ENCODE data around the gene NTM.

NTM gene

DNA sequence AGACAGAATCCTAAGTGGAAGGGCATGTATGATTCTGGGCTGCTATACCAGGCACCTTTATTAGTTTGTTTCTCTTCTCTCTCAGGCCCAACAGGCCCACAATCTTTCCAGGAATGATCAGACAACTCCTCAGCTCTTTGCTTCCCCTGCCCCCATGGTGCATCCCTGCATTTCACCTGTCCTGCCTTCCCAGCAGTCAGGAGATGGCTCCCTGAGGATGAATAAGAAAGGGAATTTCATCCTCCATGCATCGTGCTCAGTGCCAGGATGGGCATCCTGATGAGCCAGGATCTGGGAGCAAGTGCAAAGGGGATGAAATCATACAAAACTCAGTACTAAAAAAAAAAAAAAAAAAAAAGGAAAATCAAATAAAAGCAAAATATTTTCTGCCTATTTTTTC lies 18.6 kb upstream of the NTM start:
- DNase-seq (ENCODE audit: extremely low spot score) = no peak
- CTCF ChIA-PET = no interaction called here
- no peak for TF ChIP-seq HDGF (IDR thresholded peaks at IDR 0.05; ENCODE audit: borderline replicate concordance)
- TF ChIP-seq SP1 (IDR thresholded peaks at IDR 0.05) = no peak
- no peak for TF ChIP-seq LEF1 (IDR thresholded peaks at IDR 0.05; ENCODE audit: borderline replicate concordance)
- no peak for TF ChIP-seq L3MBTL2 (conservative IDR thresholded peaks at IDR 0.05)
- no peak for TF ChIP-seq CTBP1 (IDR thresholded peaks at IDR 0.05; ENCODE audit: borderline replicate concordance)
- no peak for TF ChIP-seq ZNF384 (IDR thresholded peaks at IDR 0.05)
- TF ChIP-seq, protein P1, sequence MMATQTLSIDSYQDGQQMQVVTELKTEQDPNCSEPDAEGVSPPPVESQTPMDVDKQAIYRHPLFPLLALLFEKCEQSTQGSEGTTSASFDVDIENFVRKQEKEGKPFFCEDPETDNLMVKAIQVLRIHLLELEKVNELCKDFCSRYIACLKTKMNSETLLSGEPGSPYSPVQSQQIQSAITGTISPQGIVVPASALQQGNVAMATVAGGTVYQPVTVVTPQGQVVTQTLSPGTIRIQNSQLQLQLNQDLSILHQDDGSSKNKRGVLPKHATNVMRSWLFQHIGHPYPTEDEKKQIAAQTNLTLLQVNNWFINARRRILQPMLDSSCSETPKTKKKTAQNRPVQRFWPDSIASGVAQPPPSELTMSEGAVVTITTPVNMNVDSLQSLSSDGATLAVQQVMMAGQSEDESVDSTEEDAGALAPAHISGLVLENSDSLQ (IDR thresholded peaks at IDR 0.05) = no peak
- no peak for TF ChIP-seq ELF4 (IDR thresholded peaks at IDR 0.05)
- TF ChIP-seq FOXK2 (IDR thresholded peaks at IDR 0.05) = no peak
- POLR2A ChIA-PET = no interaction called here

DNA sequence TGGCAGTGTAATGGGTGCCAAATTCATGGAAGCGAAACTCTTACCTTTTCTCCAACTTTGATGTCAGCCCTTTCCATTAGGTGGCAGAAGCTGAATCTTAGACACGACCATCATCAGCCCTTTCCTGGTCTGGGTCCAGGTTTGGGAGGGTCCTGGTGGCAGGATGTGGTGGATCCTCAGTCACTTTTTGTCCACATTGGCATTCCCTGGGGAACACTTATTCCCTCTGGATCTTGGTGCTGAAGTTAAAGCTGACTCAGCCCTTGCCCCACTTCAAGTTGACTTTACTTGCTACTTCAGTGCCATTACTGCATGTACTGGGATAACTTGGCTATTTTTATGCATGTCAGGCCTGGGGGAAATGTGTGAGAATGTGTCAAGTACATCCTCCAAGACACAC lies 16.6 kb upstream of the NTM start:
- ChIA-PET POLR2A (no interaction called here), CTCF (no interaction called here)
- TF ChIP-seq SP1 (IDR thresholded peaks at IDR 0.05) (no peak), FOXA1 (IDR thresholded peaks at IDR 0.05) (no peak), HDGF (IDR thresholded peaks at IDR 0.05; ENCODE audit: borderline replicate concordance) (no peak), FOXK2 (IDR thresholded peaks at IDR 0.05) (no peak), NFRKB (IDR thresholded peaks at IDR 0.05) (no peak), TARDBP (IDR thresholded peaks at IDR 0.05) (no peak), ARNT (IDR thresholded peaks at IDR 0.05) (no peak), BHLHE40 (IDR thresholded peaks at IDR 0.05; ENCODE audit: borderline replicate concordance) (no peak), ZNF384 (IDR thresholded peaks at IDR 0.05) (no peak), LEF1 (IDR thresholded peaks at IDR 0.05; ENCODE audit: borderline replicate concordance) (no peak), FOXM1 (IDR thresholded peaks at IDR 0.05; ENCODE audit: borderline replicate concordance) (no peak), L3MBTL2 (conservative IDR thresholded peaks at IDR 0.05) (no peak), ELF4 (IDR thresholded peaks at IDR 0.05) (no peak), CTBP1 (IDR thresholded peaks at IDR 0.05; ENCODE audit: borderline replicate concordance) (no peak), SUZ12 (IDR thresholded peaks at IDR 0.05) (no peak)
- TF ChIP-seq, protein P1 (IDR thresholded peaks at IDR 0.05) = no peak
- DNase-seq (ENCODE audit: extremely low spot score) = no peak

DNA sequence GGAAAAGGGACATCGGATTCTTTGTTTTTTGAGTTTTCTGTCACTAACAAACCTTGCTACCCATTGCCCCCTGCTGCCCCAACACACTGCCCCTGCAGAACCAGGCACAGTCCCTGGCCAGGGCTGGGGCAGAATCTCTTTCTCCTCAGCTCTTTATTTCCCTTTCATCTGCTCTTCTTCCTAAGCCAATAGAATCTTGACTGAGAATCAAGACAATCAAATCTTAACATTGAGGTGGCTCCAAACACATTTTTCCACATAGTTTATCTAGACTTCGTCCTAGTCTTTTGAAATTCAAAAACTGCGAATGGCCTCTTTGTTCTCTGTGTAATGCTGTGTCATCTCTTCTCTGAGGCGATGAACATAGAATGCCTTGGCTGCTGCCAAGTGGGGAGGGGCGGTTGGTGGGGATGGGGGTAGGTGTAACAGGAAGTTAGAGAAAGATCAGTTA lies 16.1 kb upstream of the NTM start:
- POLR2A ChIA-PET = no interaction called here
- CTCF ChIA-PET = no interaction called here
- no peak for DNase-seq (ENCODE audit: extremely low spot score)
- TF ChIP-seq FOXM1 (IDR thresholded peaks at IDR 0.05; ENCODE audit: borderline replicate concordance) (no peak), NFRKB (IDR thresholded peaks at IDR 0.05) (no peak), ARNT (IDR thresholded peaks at IDR 0.05) (no peak), SP1 (IDR thresholded peaks at IDR 0.05) (no peak), L3MBTL2 (conservative IDR thresholded peaks at IDR 0.05) (no peak), SUZ12 (IDR thresholded peaks at IDR 0.05) (no peak), ELF4 (IDR thresholded peaks at IDR 0.05) (no peak), HDGF (IDR thresholded peaks at IDR 0.05; ENCODE audit: borderline replicate concordance) (no peak), TARDBP (IDR thresholded peaks at IDR 0.05) (no peak), FOXK2 (IDR thresholded peaks at IDR 0.05) (no peak), CTBP1 (IDR thresholded peaks at IDR 0.05; ENCODE audit: borderline replicate concordance) (no peak), ZNF384 (IDR thresholded peaks at IDR 0.05) (no peak), LEF1 (IDR thresholded peaks at IDR 0.05; ENCODE audit: borderline replicate concordance) (no peak), BHLHE40 (IDR thresholded peaks at IDR 0.05; ENCODE audit: borderline replicate concordance) (no peak), FOXA1 (IDR thresholded peaks at IDR 0.05) (no peak)
- TF ChIP-seq, protein P1 (IDR thresholded peaks at IDR 0.05) = no peak

DNA sequence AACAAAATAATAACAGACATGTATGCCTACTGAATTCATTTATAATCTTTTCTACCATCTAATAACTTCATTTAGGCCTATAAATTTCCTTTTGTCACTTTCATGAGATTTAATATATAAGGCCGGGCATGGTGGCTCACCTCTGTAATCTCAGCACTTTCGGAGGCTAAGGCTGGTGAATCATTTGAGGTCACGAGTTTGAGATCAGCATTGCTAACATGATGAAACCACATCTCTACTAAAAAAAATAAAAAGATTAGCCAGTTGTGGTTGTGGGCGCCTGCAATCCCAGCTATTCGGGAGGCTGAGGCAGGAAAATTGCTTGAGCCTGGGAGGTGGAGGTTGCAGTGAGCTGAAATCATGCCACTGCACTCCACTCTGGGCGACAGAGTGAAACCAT lies 14.2 kb upstream of the NTM start:
- no peak for DNase-seq (ENCODE audit: extremely low spot score)
- no peak for TF ChIP-seq SUZ12 (IDR thresholded peaks at IDR 0.05)
- TF ChIP-seq LEF1 (IDR thresholded peaks at IDR 0.05; ENCODE audit: borderline replicate concordance) = no peak
- no peak for TF ChIP-seq HDGF (IDR thresholded peaks at IDR 0.05; ENCODE audit: borderline replicate concordance)
- no peak for TF ChIP-seq NFRKB (IDR thresholded peaks at IDR 0.05)
- POLR2A ChIA-PET = no interaction called here
- CTCF ChIA-PET = no interaction called here

DNA sequence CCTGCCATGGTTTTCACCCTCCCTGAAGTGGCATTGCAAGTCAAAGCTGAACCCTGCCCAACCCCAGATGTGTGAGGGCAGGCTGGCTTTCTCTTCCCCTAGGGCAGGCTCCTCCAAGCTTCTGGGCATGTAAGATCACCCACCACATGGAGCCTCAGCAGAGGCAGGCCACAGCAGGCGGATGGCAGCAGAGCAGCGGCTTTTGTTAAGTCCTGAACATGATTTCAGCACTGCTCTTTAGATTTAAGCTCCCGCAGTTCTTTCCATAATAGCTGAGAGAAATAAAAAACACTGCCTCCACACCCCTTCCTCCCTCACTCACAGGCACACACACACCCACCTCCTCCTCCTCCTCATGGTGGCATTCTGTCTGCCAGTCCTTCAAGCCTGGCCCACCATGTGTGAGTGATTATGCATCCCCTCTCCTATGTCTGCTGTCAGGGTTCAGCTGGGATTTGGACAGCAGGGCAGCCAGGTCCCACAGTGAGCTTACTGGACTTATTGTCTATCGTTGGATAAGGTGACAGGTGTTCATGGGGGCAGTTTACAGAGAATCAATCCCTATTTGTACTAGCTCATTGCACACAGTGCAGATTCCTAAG lies 5.0 kb upstream of the NTM start:
- ChIA-PET POLR2A (no interaction called here), CTCF (no interaction called here)
- no peak for DNase-seq (ENCODE audit: extremely low spot score)

More for the DNA sequence above, 5.0 kb upstream of the NTM start:
- TF ChIP-seq CTBP1 (IDR thresholded peaks at IDR 0.05; ENCODE audit: borderline replicate concordance) (no peak), ELF4 (IDR thresholded peaks at IDR 0.05) (no peak), BHLHE40 (IDR thresholded peaks at IDR 0.05; ENCODE audit: borderline replicate concordance) (no peak), FOXK2 (IDR thresholded peaks at IDR 0.05) (no peak), FOXA1 (IDR thresholded peaks at IDR 0.05) (no peak), ZNF384 (IDR thresholded peaks at IDR 0.05) (no peak), FOXM1 (IDR thresholded peaks at IDR 0.05; ENCODE audit: borderline replicate concordance) (no peak), ARNT (IDR thresholded peaks at IDR 0.05) (no peak), HDGF (IDR thresholded peaks at IDR 0.05; ENCODE audit: borderline replicate concordance) (no peak)
